DND-41 (cell line): ENCODE measurements around the gene EMILIN1.

ENCODE experiments used
- ATAC-seq: fragments of 200-7000 bp; cut with Tn5 transposase; 3 replicates; pipeline ENCODE4 v1.9.1; 2021; ENCODE audit warnings: low read depth; ENCODE audit not compliant: insufficient read depth
- DNase-seq: peaks from one replicate; pipeline ENCODE4 v3.0.0-alpha.2; 2020
- H2AFZ ChIP-seq: 2 replicates; pipeline ENCODE4 v1.6.0; 2012; ENCODE audit warnings: low read depth, low read length
- H3K27ac ChIP-seq: 2 replicates; pipeline ENCODE4 v1.5.1; 2012; ENCODE audit warnings: low read length, inconsistent platforms
- H3K27me3 ChIP-seq: fragments of 200-600 bp; sonication (generic); 2 replicates; pipeline ENCODE4 v1.6.0; 2012; ENCODE audit warnings: low read length, mild to moderate bottlenecking, inconsistent platforms; ENCODE audit not compliant: insufficient read depth, poor library complexity
- H3K36me3 ChIP-seq: 2 replicates; pipeline ENCODE4 v1.5.1; 2012; ENCODE audit warnings: low read length, inconsistent platforms; ENCODE audit not compliant: insufficient read depth
- H3K4me1 ChIP-seq: 2 replicates; pipeline ENCODE4 v1.5.1; 2012; ENCODE audit warnings: mild to moderate bottlenecking, low read length; ENCODE audit not compliant: insufficient read depth
- H3K4me2 ChIP-seq: 2 replicates; pipeline ENCODE4 v1.6.0; 2012; ENCODE audit warnings: mild to moderate bottlenecking, moderate library complexity, low read length, inconsistent platforms; ENCODE audit not compliant: insufficient read depth
- H3K4me3 ChIP-seq, 2 experiments: fragments of 200-600 bp in 1 of 2; shearing (Covaris generic) in 1 of 2; 2 replicates each; pipeline ENCODE4 v1.5.1; 2012 to 2016; ENCODE audit warnings: inconsistent platforms in 2 of 2, low read length in 2 of 2, mild to moderate bottlenecking in 2 of 2, low read depth in 1 of 2, moderate library complexity in 1 of 2
- H3K79me2 ChIP-seq: 2 replicates; pipeline ENCODE4 v1.6.0; 2012; ENCODE audit warnings: low read length, inconsistent platforms; ENCODE audit not compliant: insufficient read depth
- H3K9ac ChIP-seq: 2 replicates; pipeline ENCODE4 v1.6.0; 2012; ENCODE audit warnings: low read depth, mild to moderate bottlenecking, inconsistent platforms, low read length, moderate library complexity
- H3K9me3 ChIP-seq: 2 replicates; pipeline ENCODE4 v1.5.1; 2012; ENCODE audit warnings: low read length, moderate library complexity, mild to moderate bottlenecking, inconsistent platforms; ENCODE audit not compliant: insufficient read depth, severe bottlenecking
- H4K20me1 ChIP-seq: 2 replicates; pipeline ENCODE4 v1.6.0; 2012; ENCODE audit warnings: low read length; ENCODE audit not compliant: insufficient read depth
- CTCF ChIP-seq: IDR thresholded peaks from 2 replicates; pipeline ENCODE4 v1.5.1; 2012; ENCODE audit warnings: borderline replicate concordance, low read length, moderate library complexity, mild to moderate bottlenecking; ENCODE audit not compliant: poor library complexity, severe bottlenecking; ENCODE audit errors: extremely low read depth
- EZH2 ChIP-seq: IDR thresholded peaks from 3 replicates; pipeline ENCODE4 v1.6.1; 2012; ENCODE audit warnings: borderline replicate concordance, low read depth, mild to moderate bottlenecking, moderate library complexity, low read length, inconsistent platforms; ENCODE audit not compliant: severe bottlenecking

The EMILIN1 gene

GRCh38 chr2:27080603-27080936, 2.2 kb downstream of the EMILIN1 start:
- Histone ChIP-seq H3K4me1 (peaks cover 44% of the 10 kb centered on the region), H3K27ac (peak overlapping the region; percentile 91), H3K9ac (peak overlapping the region; percentile 57), H3K4me2 (peak overlapping the region; percentile 70), H3K4me3 (peak overlapping the region in 1 of 2 experiments; percentile 54; a peak in 2 of 4 replicates), H3K79me2 (peaks cover 4% of the 10 kb centered on the region), H3K36me3 (no peaks in the 10 kb centered on the region), H3K9me3 (no peaks in the 10 kb centered on the region), H2AFZ (peak overlapping the region; percentile 81), H3K27me3 (no peaks in the 10 kb centered on the region), H4K20me1 (no peaks in the 10 kb centered on the region)
- no peak for TF ChIP-seq CTCF
- no peak for TF ChIP-seq EZH2
- DNase-seq (no peak), ATAC-seq (no peak)

- Histone ChIP-seq H3K4me1 (peaks cover 49% of the 10 kb centered on the region), H3K4me3 (peak overlapping the region in 1 of 2 experiments; percentile 54; a peak in 2 of 4 replicates), H3K9ac (peak overlapping the region; percentile 57), H3K79me2 (peaks cover 10% of the 10 kb centered on the region), H2AFZ (peak overlapping the region; percentile 81; the same call in 1 of the 2 replicates), H3K36me3 (no peaks in the 10 kb centered on the region), H3K27ac (peak overlapping the region; percentile 91), H4K20me1 (no peaks in the 10 kb centered on the region), H3K27me3 (no peaks in the 10 kb centered on the region), H3K4me2 (peak overlapping the region; percentile 70), H3K9me3 (no peaks in the 10 kb centered on the region)
- ATAC-seq (no peak), DNase-seq (no peak)
- no peak for TF ChIP-seq EZH2
- TF ChIP-seq CTCF: no peak
Measured at GRCh38 chr2:27081984-27082772, 3.8 kb downstream of the EMILIN1 start.

GRCh38 chr2:27082773-27083409, 4.5 kb downstream of the EMILIN1 start:
- no peak overlapping the region for H3K4me2 ChIP-seq
- H3K4me3 ChIP-seq: no peak overlapping the region
- ATAC-seq (no peak), DNase-seq (no peak)
- no peak overlapping the region for H3K27ac ChIP-seq
- H3K36me3 ChIP-seq: no peaks in the 10 kb centered on the region
- no peaks in the 10 kb centered on the region for H3K27me3 ChIP-seq
- H2AFZ ChIP-seq: no peak overlapping the region
- H3K4me1 ChIP-seq: peaks cover 56% of the 10 kb centered on the region
- TF ChIP-seq CTCF (no peak), EZH2 (no peak)
- no peaks in the 10 kb centered on the region for H4K20me1 ChIP-seq
- no peak overlapping the region for H3K9ac ChIP-seq
- no peaks in the 10 kb centered on the region for H3K9me3 ChIP-seq
- peaks cover 10% of the 10 kb centered on the region for H3K79me2 ChIP-seq
